Keratinocyte (primary cell): ENCODE results near the gene LINC01488. TPM values are rescaled to one million over a fixed set of nuclear protein-coding genes. Genes with fewer than 3 reads are reported as not detected.

Source experiments
- DNase-seq: peaks from one replicate; pipeline ENCODE4 v3.0.0-alpha.2; 2011; ENCODE audit warnings: low read depth, missing footprints, low spot score
- FAIRE-seq: peaks from 2 replicates; lab custom pipeline; 2011; peaks lifted over from hg19 to GRCh38; lab: Jason Lieb, UNC
- H2AFZ ChIP-seq: 2 replicates; pipeline ENCODE4 v1.6.0; 2012; ENCODE audit warnings: low read length, control low read depth, inconsistent platforms; ENCODE audit not compliant: control insufficient read depth
- H3K27ac ChIP-seq: 2 replicates; pipeline ENCODE4 v1.5.1; 2011; ENCODE audit warnings: low read length; ENCODE audit not compliant: control insufficient read depth, insufficient read depth
- H3K27me3 ChIP-seq: 3 replicates; pipeline ENCODE4 v1.6.0; 2011; ENCODE audit warnings: low read length; ENCODE audit not compliant: control insufficient read depth, insufficient read depth; ENCODE audit errors: extremely low read depth
- H3K36me3 ChIP-seq, 2 experiments: 2 replicates in 1 of 2; 3 replicates in 1 of 2; pipeline ENCODE4 v1.5.1; 2011; ENCODE audit warnings: low read length in 2 of 2, mild to moderate bottlenecking in 1 of 2; ENCODE audit not compliant: control insufficient read depth in 2 of 2, insufficient read depth in 2 of 2; ENCODE audit errors: extremely low read depth in 1 of 2
- H3K4me1 ChIP-seq: 3 replicates; pipeline ENCODE4 v1.5.1; 2011; ENCODE audit warnings: low read length; ENCODE audit not compliant: control insufficient read depth, insufficient read depth; ENCODE audit errors: extremely low read depth
- H3K4me2 ChIP-seq: 3 replicates; pipeline ENCODE4 v1.6.0; 2011; ENCODE audit warnings: low read depth, low read length; ENCODE audit not compliant: control insufficient read depth, insufficient read depth; ENCODE audit errors: extremely low read depth
- H3K4me3 ChIP-seq, 3 experiments: fragments of 200-600 bp in 1 of 3; sonication (generic) in 1 of 3; 2 replicates in 2 of 3; 3 replicates in 1 of 3; pipeline ENCODE4 v1.5.1; 2011 to 2016; ENCODE audit warnings: low read length in 3 of 3, mild to moderate bottlenecking in 3 of 3, control low read depth in 2 of 3, inconsistent platforms in 1 of 3, low read depth in 1 of 3, mixed read lengths in 1 of 3, mixed run types in 1 of 3, moderate library complexity in 1 of 3; ENCODE audit not compliant: control insufficient read depth in 2 of 3, insufficient read depth in 2 of 3; ENCODE audit errors: extremely low read depth in 1 of 3
- H3K79me2 ChIP-seq: 2 replicates; pipeline ENCODE4 v1.6.0; 2012; ENCODE audit warnings: low read length; ENCODE audit not compliant: control insufficient read depth, insufficient read depth
- H3K9ac ChIP-seq: 3 replicates; pipeline ENCODE4 v1.6.0; 2011; ENCODE audit warnings: low read length; ENCODE audit not compliant: control insufficient read depth, insufficient read depth; ENCODE audit errors: extremely low read depth
- H3K9me1 ChIP-seq: 3 replicates; pipeline ENCODE4 v1.6.0; 2011; ENCODE audit warnings: low read length; ENCODE audit not compliant: control insufficient read depth, insufficient read depth; ENCODE audit errors: extremely low read depth
- H3K9me3 ChIP-seq: 2 replicates; pipeline ENCODE4 v1.5.1; 2012; ENCODE audit warnings: low read depth, low read length; ENCODE audit not compliant: control insufficient read depth
- H4K20me1 ChIP-seq: 3 replicates; pipeline ENCODE4 v1.6.0; 2011; ENCODE audit warnings: low read length; ENCODE audit not compliant: control insufficient read depth, insufficient read depth; ENCODE audit errors: extremely low read depth
- CTCF ChIP-seq, 3 experiments: IDR thresholded peaks in 1 of 3; conservative IDR thresholded peaks in 1 of 3; optimal IDR thresholded peaks in 1 of 3; 2 replicates in 2 of 3; 3 replicates in 1 of 3; pipeline versions ENCODE3 to v1.5.1; 2011; ENCODE audit warnings: low read length in 3 of 3, mild to moderate bottlenecking in 3 of 3, moderate library complexity in 2 of 3, control low read depth in 1 of 3, inconsistent platforms in 1 of 3; ENCODE audit not compliant: insufficient read depth in 2 of 3; ENCODE audit errors: extremely low read depth in 1 of 3
- EZH2 ChIP-seq: IDR thresholded peaks from one replicate; pipeline ENCODE4 v1.6.1; 2012; ENCODE audit warnings: inconsistent platforms, mild to moderate bottlenecking, low read length, moderate library complexity
- dilution Hi-C: fragments of 300-500 bp; cut with MboI; formaldehyde crosslinking; loops from one replicate; pipeline ENCODE4 v1.7.0; 2020; ENCODE audit warnings: low sequenced_read_pairs; ENCODE audit not compliant: extremely low pct_ligation_motif_present
- polyA plus RNA-seq, 5 experiments: library from polyadenylated mRNA; depleted of rRNA in 3 of 5; stranded (reverse) in 3 of 5; stranded (forward) in 1 of 5; unstranded in 1 of 5; fragments of >200 nt; gene quantifications; 1 replicate in 1 of 5; 2 replicates in 3 of 5; 3 replicates in 1 of 5; pipeline versions ENCODE4 v1.2.1 to v1.2.3, GENCODE V29; 2011 to 2012; ENCODE audit warnings: missing spikeins in 2 of 5, low read depth in 1 of 5, low replicate concordance in 1 of 5

The LINC01488 gene
- polyA plus RNA-seq, 1 donor (not counting 4 experiments of a cell fraction or from before 2014, with no cell fraction given) = not detected

GRCh38 chr11:69494851-69495250 lies 13.4 kb downstream of the LINC01488 start:
- Histone ChIP-seq H3K4me1 (no peaks in the 10 kb centered on the region), H3K4me3 (no peak overlapping the region), H3K9me3 (no peaks in the 10 kb centered on the region), H3K36me3 (no peaks in the 10 kb centered on the region), H4K20me1 (no peaks in the 10 kb centered on the region), H3K9ac (no peak overlapping the region), H3K4me2 (no peak overlapping the region), H3K9me1 (no peaks in the 10 kb centered on the region), H3K79me2 (no peaks in the 10 kb centered on the region), H3K27me3 (peaks cover 22% of the 10 kb centered on the region), H3K27ac (no peak overlapping the region), H2AFZ (no peak overlapping the region)
- TF ChIP-seq CTCF (optimal IDR thresholded peaks at IDR 0.05 in 1 of 3, IDR thresholded peaks at IDR 0.05 in 1 of 3, conservative IDR thresholded peaks at IDR 0.05 in 1 of 3; ENCODE audit: extremely low read depth in 1 of 3, insufficient read depth in 2 of 3, low read length in 3 of 3) = no peak
- no peak for TF ChIP-seq EZH2
- dilution Hi-C loops = no loop called here
- no peak for FAIRE-seq
- no peak for DNase-seq

- no peaks in the 10 kb centered on the region for H3K36me3 ChIP-seq
- H3K9me3 ChIP-seq = no peaks in the 10 kb centered on the region
- H3K4me1 ChIP-seq = no peaks in the 10 kb centered on the region
- H4K20me1 ChIP-seq = no peaks in the 10 kb centered on the region
- dilution Hi-C loops = no loop called here
- no peaks in the 10 kb centered on the region for H3K79me2 ChIP-seq
- no peak overlapping the region for H2AFZ ChIP-seq
- no peak overlapping the region for H3K27ac ChIP-seq
- DNase-seq = no peak
- no peaks in the 10 kb centered on the region for H3K9me1 ChIP-seq
- H3K9ac ChIP-seq = no peak overlapping the region
- FAIRE-seq = no peak
- TF ChIP-seq CTCF (optimal IDR thresholded peaks at IDR 0.05 in 1 of 3, IDR thresholded peaks at IDR 0.05 in 1 of 3, conservative IDR thresholded peaks at IDR 0.05 in 1 of 3; ENCODE audit: extremely low read depth in 1 of 3, insufficient read depth in 2 of 3, low read length in 3 of 3) (no peak), EZH2 (no peak)
- H3K27me3 ChIP-seq = peaks cover 25% of the 10 kb centered on the region
- H3K4me2 ChIP-seq = no peak overlapping the region
- no peak overlapping the region for H3K4me3 ChIP-seq
Observed at GRCh38 chr11:69495441-69496201, 14.2 kb downstream of the LINC01488 start.
